Measurements from ENCODE around the gene DEDD2.

Gene DEDD2

GRCh38 chr19:42169486-42170413 lies 47.7 kb downstream of the DEDD2 start:
- DNase-seq = no peak

- DNase-seq = no peak
Measured at GRCh38 chr19:42168206-42168605, 49.3 kb downstream of the DEDD2 start.

- no peak for DNase-seq
Measured at GRCh38 chr19:42166316-42166715, 51.2 kb downstream of the DEDD2 start.

DNA sequence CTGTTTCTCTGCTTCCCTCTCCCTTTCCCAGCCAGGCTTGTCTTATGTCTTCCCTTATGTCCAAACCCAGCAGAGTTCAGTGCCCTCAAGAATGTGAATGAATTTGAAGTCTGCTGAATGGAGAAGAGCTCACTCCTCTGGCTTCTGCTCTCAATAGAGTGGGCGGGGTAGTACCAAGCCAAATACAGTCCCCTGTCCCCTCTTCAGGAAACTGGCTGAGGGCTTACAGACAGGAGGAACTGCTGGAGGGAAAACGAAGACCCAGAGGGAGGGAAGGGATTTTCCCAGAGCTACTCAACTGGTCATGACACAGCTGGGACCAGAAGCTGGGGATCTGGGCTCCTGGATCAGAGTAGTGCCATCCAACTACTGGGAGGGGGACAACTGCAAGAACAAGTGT lies 52.3 kb downstream of the DEDD2 start:
- DNase-seq = no peak

- no peak for DNase-seq
Measured at GRCh38 chr19:42161616-42162263, 55.7 kb downstream of the DEDD2 start.

GRCh38 chr19:42159942-42160341 lies 57.5 kb downstream of the DEDD2 start:
- no peak for DNase-seq

DNA sequence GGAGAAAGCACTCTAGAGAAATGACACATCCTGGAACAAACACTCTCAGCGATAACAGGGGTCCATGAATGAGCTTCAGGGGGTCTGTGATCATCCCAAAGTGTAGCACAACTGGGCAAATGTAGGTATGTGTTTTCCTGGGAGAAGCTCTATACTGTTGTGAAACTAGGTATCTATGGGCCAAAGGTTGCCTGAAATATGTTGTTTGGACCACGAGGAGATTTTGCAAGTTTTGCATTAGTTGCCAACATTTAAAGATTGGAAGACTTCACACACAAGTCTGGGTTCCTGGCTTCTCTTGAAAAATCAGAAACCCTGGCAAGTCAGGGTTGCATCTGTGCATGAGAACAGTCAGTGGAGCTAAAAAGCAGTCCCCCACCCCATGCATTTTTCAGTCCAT lies 58.6 kb downstream of the DEDD2 start:
- DNase-seq = no peak

DNA sequence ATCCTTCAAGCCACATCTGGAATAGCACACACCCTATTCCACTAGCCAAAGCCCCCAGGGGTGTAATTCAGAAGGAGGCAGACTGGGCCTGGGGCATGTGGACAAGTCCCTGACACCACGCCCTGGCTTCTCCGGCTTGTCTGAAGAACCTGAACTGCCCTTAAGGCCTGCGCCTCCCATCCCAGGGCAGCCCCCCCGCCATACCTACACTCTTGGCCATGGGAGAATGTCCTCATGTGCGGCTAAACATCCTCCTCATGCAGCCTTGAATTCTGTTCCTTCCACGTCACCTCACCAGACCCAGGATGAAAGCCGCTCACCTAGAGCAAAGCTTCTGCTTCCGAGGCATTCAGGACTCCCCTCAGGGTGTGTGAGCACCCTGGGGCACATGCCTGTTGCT lies 60.9 kb downstream of the DEDD2 start:
- DNase-seq = no peak

DNA sequence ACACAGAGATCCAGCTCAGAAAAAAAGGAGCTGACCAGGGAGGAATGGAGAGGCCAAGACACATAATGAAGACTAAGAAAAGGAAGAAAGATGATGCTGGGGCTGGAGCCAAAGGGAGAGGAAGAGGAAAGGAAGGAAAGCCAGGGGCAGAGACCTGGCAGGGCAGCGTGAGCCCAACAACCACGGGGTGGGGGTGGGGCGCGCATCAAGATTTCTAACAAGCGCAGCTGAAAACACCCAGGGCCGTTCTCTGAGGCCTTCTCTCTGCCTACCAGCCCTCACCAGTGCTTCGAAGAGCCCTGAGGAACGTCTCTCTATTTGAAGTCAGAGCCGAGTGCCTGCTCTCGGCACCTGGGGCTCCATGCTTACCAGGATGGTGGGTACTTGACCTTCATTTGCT lies 61.7 kb downstream of the DEDD2 start:
- no peak for DNase-seq

DNA sequence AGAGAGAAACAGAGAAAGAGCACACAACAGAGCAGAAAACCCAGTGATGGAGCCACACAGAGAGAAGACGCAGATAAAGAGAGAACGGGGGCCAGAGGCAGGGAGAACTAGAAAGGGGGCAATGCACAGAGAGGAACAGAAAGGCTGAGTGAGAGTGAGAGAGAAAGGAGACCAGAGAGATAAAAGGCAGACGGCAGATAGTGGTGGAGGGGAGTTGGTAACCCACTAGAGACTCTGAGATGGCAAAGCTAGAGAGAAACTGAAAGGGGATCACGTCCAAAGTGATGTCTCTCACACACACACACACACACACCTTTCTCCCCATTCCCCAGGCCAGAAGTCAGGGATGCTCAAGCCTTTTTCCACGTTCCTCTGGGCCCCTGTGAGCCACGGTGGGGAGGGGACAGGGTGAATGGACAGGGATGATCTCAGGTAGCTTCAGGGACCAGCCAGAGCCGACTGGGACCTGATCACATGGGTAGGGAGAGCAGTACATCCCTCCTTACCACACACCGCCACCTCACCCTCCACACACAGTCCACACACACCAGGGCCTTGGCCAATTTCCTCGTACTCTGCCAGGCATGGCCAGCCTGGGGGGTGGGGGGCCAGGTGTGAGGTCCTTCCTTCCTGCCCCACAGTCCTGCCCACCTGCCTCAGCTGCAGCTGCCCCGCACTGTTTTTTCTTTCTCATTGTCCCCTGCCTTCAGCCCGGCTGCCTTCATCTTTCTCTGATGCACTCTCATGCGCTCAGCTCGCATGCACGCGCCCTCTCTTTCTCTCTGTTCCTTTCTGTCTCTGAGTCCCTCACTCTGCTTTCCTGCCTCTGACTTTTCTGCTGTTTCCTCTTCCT lies 62.8 kb downstream of the DEDD2 start:
- DNase-seq = no peak

GRCh38 chr19:42153672-42154433 lies 63.6 kb downstream of the DEDD2 start:
- no peak for DNase-seq

- DNase-seq = no peak
Measured at GRCh38 chr19:42152910-42153671, 64.4 kb downstream of the DEDD2 start.

- no peak for DNase-seq
Measured at GRCh38 chr19:42151782-42152684, 65.4 kb downstream of the DEDD2 start.

DNA sequence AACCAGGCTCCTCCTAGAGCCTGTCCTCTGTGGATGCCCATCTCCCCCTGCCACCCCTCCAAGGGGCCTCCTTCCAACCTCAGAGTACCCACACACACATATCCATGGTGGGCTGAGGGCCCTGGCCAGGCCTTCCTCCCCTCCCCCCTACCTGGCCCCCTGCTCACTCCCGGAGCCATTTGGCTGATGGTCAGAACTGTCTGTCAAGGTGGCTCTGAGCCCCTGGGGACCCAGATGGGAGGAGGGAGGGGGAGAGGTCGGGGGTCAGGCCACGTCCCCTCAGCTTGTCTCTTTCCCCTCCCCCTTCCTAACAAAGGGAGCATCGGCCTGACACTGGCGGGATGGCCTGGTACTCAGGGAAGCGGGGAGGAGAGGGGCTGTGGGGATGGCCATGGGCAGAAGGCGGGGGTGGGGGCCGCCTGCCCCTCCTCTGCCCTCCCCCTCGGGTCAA lies 66.5 kb downstream of the DEDD2 start:
- DNase-seq = no peak

DNA sequence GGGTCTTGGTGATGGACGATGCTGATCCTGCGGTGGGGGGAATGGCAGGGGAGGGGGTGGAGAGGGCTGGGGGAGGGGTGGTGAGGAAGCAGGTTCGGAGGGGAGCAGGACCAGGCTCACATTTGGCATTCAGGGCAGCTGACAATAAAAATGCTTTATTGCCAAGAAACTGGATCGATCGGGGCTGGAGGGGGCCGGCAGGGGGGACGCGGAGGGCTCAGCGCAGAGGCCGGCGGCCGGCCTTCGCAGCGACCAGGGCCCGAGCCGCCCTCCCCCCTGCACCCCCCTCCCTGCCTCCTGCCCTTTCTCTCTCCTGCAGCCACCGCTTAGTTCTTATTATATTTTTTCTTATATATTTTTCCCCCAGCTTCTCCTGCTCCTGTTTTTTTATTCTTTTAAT lies 67.1 kb downstream of the DEDD2 start:
- no peak for DNase-seq

GRCh38 chr19:42149447-42150202 lies 67.9 kb downstream of the DEDD2 start:
- no peak for DNase-seq
